NCI-H82 treated with DMSO at 0.1 percent for 48 hours (cell line): ENCODE data around the gene C16orf95.

Experiments used
- DNase-seq: peaks from one replicate; lab custom pipeline; 2025; ENCODE audit not compliant: unreplicated experiment; lab: John Stamatoyannopoulos, UW

C16orf95 gene

GRCh38 chr16:87295661-87296531, 21.3 kb downstream of the C16orf95 start:
- no peak for DNase-seq

- peak; percentile 1 for DNase-seq
Measured at GRCh38 chr16:87295259-87295658, 21.9 kb downstream of the C16orf95 start.

GRCh38 chr16:87293990-87294389, 23.2 kb downstream of the C16orf95 start:
- no peak for DNase-seq

- DNase-seq = no peak
Measured at GRCh38 chr16:87291944-87292343, 25.2 kb downstream of the C16orf95 start.

- no peak for DNase-seq
Measured at GRCh38 chr16:87288753-87289362, 28.3 kb downstream of the C16orf95 start.

GRCh38 chr16:87286839-87287626, 30.2 kb downstream of the C16orf95 start:
- no peak for DNase-seq

- no peak for DNase-seq
Measured at GRCh38 chr16:87284183-87284582, 33.0 kb downstream of the C16orf95 start.

- DNase-seq = no peak
Measured at GRCh38 chr16:87279094-87279658, 38.0 kb downstream of the C16orf95 start.

GRCh38 chr16:87278191-87279093, 38.8 kb downstream of the C16orf95 start:
- no peak for DNase-seq

GRCh38 chr16:87276924-87277323, 40.3 kb downstream of the C16orf95 start:
- no peak for DNase-seq

- DNase-seq = no peak
Measured at GRCh38 chr16:87276091-87276701, 41.0 kb downstream of the C16orf95 start.

GRCh38 chr16:87274794-87275193, 42.4 kb downstream of the C16orf95 start:
- no peak for DNase-seq

- no peak for DNase-seq
Measured at GRCh38 chr16:87273471-87274030, 43.6 kb downstream of the C16orf95 start.

GRCh38 chr16:87271256-87271655, 45.9 kb downstream of the C16orf95 start:
- DNase-seq = no peak

- DNase-seq = no peak
Measured at GRCh38 chr16:87267566-87267965, 49.6 kb downstream of the C16orf95 start.

GRCh38 chr16:87266846-87267245, 50.3 kb downstream of the C16orf95 start:
- DNase-seq = peak; percentile 53

GRCh38 chr16:87265261-87265660, 51.9 kb downstream of the C16orf95 start:
- no peak for DNase-seq

GRCh38 chr16:87264634-87265033, 52.6 kb downstream of the C16orf95 start:
- DNase-seq = no peak

- no peak for DNase-seq
Measured at GRCh38 chr16:87263418-87264052, 53.7 kb downstream of the C16orf95 start.
